ENCODE measurements around the gene CMTR2. TPM values are rescaled to one million over a fixed set of nuclear protein-coding genes. Genes with fewer than 3 reads are reported as not detected.

CMTR2 gene
- total RNA-seq, 2 donors from 2014 or later = 12.5 to 16.5 TPM

GRCh38 chr16:71288570-71288889 is 672 bp downstream of the CMTR2 start:
- Histone ChIP-seq H3K27ac (peak overlapping the region; percentile 89 to 90), H3K4me3 (peak overlapping the region; percentile 72 to 81), H3K9me3 (no peaks in the 10 kb centered on the region), H3K36me3 (peaks cover 27% of the 10 kb centered on the region), H3K4me1 (peaks cover 0 to 13% of the 10 kb centered on the region in 2 donors), H3K27me3 (no peaks in the 10 kb centered on the region)
- no peak for TF ChIP-seq CTCF (IDR thresholded peaks at IDR 0.05)
- no peak for DNase-seq (ENCODE audit: low spot score)

- no peak for DNase-seq (ENCODE audit: low spot score)
- Histone ChIP-seq H3K36me3 (peaks cover 32% of the 10 kb centered on the region), H3K27ac (no peak overlapping the region), H3K4me3 (no peak overlapping the region), H3K27me3 (no peaks in the 10 kb centered on the region), H3K4me1 (peaks cover 0 to 13% of the 10 kb centered on the region in 2 donors), H3K9me3 (no peaks in the 10 kb centered on the region)
- no peak for TF ChIP-seq CTCF (IDR thresholded peaks at IDR 0.05)
These were observed 1.3 kb downstream of the CMTR2 start for GRCh38 chr16:71287911-71288310.

- Histone ChIP-seq H3K27me3 (no peaks in the 10 kb centered on the region), H3K4me1 (peaks cover 0 to 13% of the 10 kb centered on the region in 2 donors)
- no peak for DNase-seq (ENCODE audit: low spot score)
These were observed 1.7 kb downstream of the CMTR2 start for GRCh38 chr16:71287454-71287853.

GRCh38 chr16:71283612-71284011 is 5.6 kb downstream of the CMTR2 start:
- H3K36me3 ChIP-seq = peaks cover 32% of the 10 kb centered on the region
- no peak overlapping the region for H3K4me3 ChIP-seq
- no peak overlapping the region for H3K27ac ChIP-seq
- no peak for TF ChIP-seq CTCF (IDR thresholded peaks at IDR 0.05)
- no peaks in the 10 kb centered on the region for H3K27me3 ChIP-seq
- no peaks in the 10 kb centered on the region for H3K9me3 ChIP-seq
- H3K4me1 ChIP-seq = peaks cover 0 to 10% of the 10 kb centered on the region in 2 donors
- DNase-seq (ENCODE audit: low spot score) = no peak

More at GRCh38 chr16:71287454-71287853, 1.7 kb downstream of the CMTR2 start:
- Histone ChIP-seq H3K9me3 (no peaks in the 10 kb centered on the region), H3K36me3 (peaks cover 32% of the 10 kb centered on the region), H3K27ac (no peak overlapping the region), H3K4me3 (no peak overlapping the region)
- no peak for TF ChIP-seq CTCF (IDR thresholded peaks at IDR 0.05)

- Histone ChIP-seq H3K4me3 (no peak overlapping the region), H3K27ac (no peak overlapping the region), H3K27me3 (no peaks in the 10 kb centered on the region), H3K4me1 (peaks cover 0 to 3% of the 10 kb centered on the region in 2 donors), H3K36me3 (peaks cover 32% of the 10 kb centered on the region), H3K9me3 (no peaks in the 10 kb centered on the region)
- DNase-seq (ENCODE audit: low spot score) = no peak
- TF ChIP-seq CTCF (IDR thresholded peaks at IDR 0.05) = no peak
These were observed 6.3 kb downstream of the CMTR2 start for GRCh38 chr16:71282943-71283342.

GRCh38 chr16:71276589-71277334 is 12.4 kb downstream of the CMTR2 start:
- no peaks in the 10 kb centered on the region for H3K4me1 ChIP-seq
- no peak for DNase-seq (ENCODE audit: low spot score)
- H3K27me3 ChIP-seq = no peaks in the 10 kb centered on the region
- no peak overlapping the region for H3K27ac ChIP-seq
- H3K4me3 ChIP-seq = no peak overlapping the region
- no peak for TF ChIP-seq CTCF (IDR thresholded peaks at IDR 0.05)
- H3K36me3 ChIP-seq = no peaks in the 10 kb centered on the region
- peaks cover 0 to 9% of the 10 kb centered on the region in 2 donors for H3K9me3 ChIP-seq

Data from right atrium auricular region (tissue), 2 donors.